Thyroid gland (tissue), 4 donors: ENCODE results near the gene PTCHD1.

ENCODE experiments used
- CTCF ChIP-seq, 6 experiments: fragments of 200-600 bp in 3 of 6; fragments of 450-650 bp in 3 of 6; sonication (generic) in 3 of 6; IDR thresholded peaks; one replicate each; pipeline ENCODE4 v1.5.1; 2016 to 2019; ENCODE audit warnings: antibody characterized with exemption in 6 of 6, mild to moderate bottlenecking in 2 of 6, inconsistent platforms in 1 of 6, moderate library complexity in 1 of 6
- POLR2A ChIP-seq, 2 donors: fragments of 450-650 bp; IDR thresholded peaks; one replicate each; pipeline ENCODE4 v1.6.1; 2017; ENCODE audit warnings: antibody characterized with exemption in 2 of 2, mild to moderate bottlenecking in 2 of 2, moderate library complexity in 1 of 2

DNA sequence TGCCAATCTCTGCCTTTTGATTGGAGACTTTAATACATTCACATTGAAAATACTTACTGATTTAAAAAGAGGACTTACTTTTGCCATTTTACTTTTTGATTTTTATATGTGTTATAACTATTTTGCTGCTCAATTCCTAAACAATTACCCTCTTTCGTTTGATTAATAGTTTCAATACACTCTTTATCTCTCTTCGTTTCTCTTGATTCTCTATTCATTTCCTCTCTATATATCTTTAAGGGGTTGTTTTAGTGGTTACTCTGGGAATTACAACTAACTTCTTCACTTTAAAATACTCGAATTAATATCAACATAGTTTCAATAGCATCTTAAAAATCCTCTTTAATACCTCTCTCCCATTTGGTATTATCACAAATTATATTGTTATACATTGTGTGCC lies 116.6 kb downstream of the PTCHD1 start:
- TF ChIP-seq CTCF (IDR thresholded peaks at IDR 0.05) (no peak), POLR2A (IDR thresholded peaks at IDR 0.05) (no peak)
